GM23338 (cell line): ENCODE data around the gene TSR1. TPM values are rescaled to one million over a fixed set of nuclear protein-coding genes. Genes with fewer than 3 reads are reported as not detected.
"Not testable (repeated sequence)": the region's sequence is repeated elsewhere in the genome, so short reads cannot be mapped to it uniquely, and the experiment has no call there.

ENCODE experiments used
- ATAC-seq: fragments of 200-7000 bp; cut with Tn5 transposase; 3 replicates; pipeline ENCODE4 v1.9.1; 2020
- DNase-seq: peaks from one replicate; pipeline ENCODE4 v3.0.0-alpha.2; 2015; ENCODE audit warnings: low spot score
- H2AFZ ChIP-seq: fragments of 200-600 bp; sonication (generic); 2 replicates; pipeline ENCODE4 v1.8.0; 2016; ENCODE audit warnings: antibody characterized with exemption, mild to moderate bottlenecking, moderate library complexity
- H3F3A ChIP-seq: fragments of 200-600 bp; sonication (generic); replicated peaks from 2 replicates; pipeline ENCODE4 v1.8.0; 2017; ENCODE audit warnings: antibody characterized with exemption, mixed run types, low read depth
- H3K27ac ChIP-seq: fragments of 200-600 bp; sonication (generic); 2 replicates; pipeline ENCODE4 v1.6.1; 2016; ENCODE audit warnings: low read depth
- H3K27me3 ChIP-seq: fragments of 200-600 bp; sonication (generic); 2 replicates; pipeline ENCODE4 v1.8.0; 2016; ENCODE audit warnings: mild to moderate bottlenecking, mixed run types, moderate library complexity; ENCODE audit not compliant: insufficient read depth
- H3K36me3 ChIP-seq: fragments of 200-600 bp; sonication (generic); 2 replicates; pipeline ENCODE4 v1.8.0; 2016; ENCODE audit warnings: mild to moderate bottlenecking; ENCODE audit not compliant: insufficient read depth
- H3K4me1 ChIP-seq: fragments of 200-600 bp; sonication (generic); 2 replicates; pipeline ENCODE4 v1.8.0; 2016; ENCODE audit warnings: mild to moderate bottlenecking, moderate library complexity; ENCODE audit not compliant: insufficient read depth
- H3K4me2 ChIP-seq: fragments of 200-600 bp; sonication (generic); 2 replicates; pipeline ENCODE4 v1.7.1; 2017; ENCODE audit warnings: mixed run types
- H3K4me3 ChIP-seq: fragments of 200-600 bp; sonication (generic); 2 replicates; pipeline ENCODE4 v1.6.1; 2016; ENCODE audit warnings: mixed run types
- H3K79me2 ChIP-seq: fragments of 200-600 bp; sonication (generic); replicated peaks from 2 replicates; pipeline ENCODE4 v1.8.0; 2017; ENCODE audit warnings: mild to moderate bottlenecking; ENCODE audit not compliant: insufficient read depth
- H3K9me2 ChIP-seq: fragments of 200-600 bp; sonication (generic); 2 replicates; pipeline ENCODE4 v1.8.0; 2017; ENCODE audit not compliant: insufficient read depth
- H4K20me1 ChIP-seq: fragments of 200-600 bp; sonication (generic); replicated peaks from 2 replicates; pipeline ENCODE4 v1.8.0; 2017; ENCODE audit warnings: mild to moderate bottlenecking; ENCODE audit not compliant: insufficient read depth
- H3K27ac Mint-ChIP-seq: 2 replicates; pipeline ENCODE4 v1.8.0; 2020; ENCODE audit warnings: inconsistent platforms, mild to moderate bottlenecking, moderate library complexity, mixed read lengths
- H3K27me3 Mint-ChIP-seq: 3 replicates; pipeline ENCODE4 v1.8.0; 2022; ENCODE audit warnings: low read depth, mild to moderate bottlenecking, moderate library complexity, mixed read lengths, inconsistent platforms; ENCODE audit not compliant: insufficient read depth, poor library complexity
- H3K36me3 Mint-ChIP-seq: 3 replicates; pipeline ENCODE4 v1.8.0; 2021; ENCODE audit warnings: low read depth, mild to moderate bottlenecking, inconsistent platforms, moderate library complexity, mixed read lengths
- H3K4me1 Mint-ChIP-seq: 3 replicates; pipeline ENCODE4 v1.8.0; 2020; ENCODE audit warnings: mild to moderate bottlenecking, inconsistent platforms, mixed read lengths
- H3K4me3 Mint-ChIP-seq: 3 replicates; pipeline ENCODE4 v1.8.0; 2021; ENCODE audit warnings: moderate library complexity, mild to moderate bottlenecking, inconsistent platforms, mixed read lengths
- H3K9me3 Mint-ChIP-seq: 3 replicates; pipeline ENCODE4 v1.8.0; 2020; ENCODE audit warnings: moderate library complexity, mild to moderate bottlenecking, inconsistent platforms, mixed read lengths
- CREB1 ChIP-seq: fragments of 250-450 bp; sonication (Bioruptor Pico); IDR thresholded peaks from 2 replicates; pipeline ENCODE4 v1.5.0; 2020; ENCODE audit warnings: low read depth, mild to moderate bottlenecking, moderate library complexity
- EZH2 ChIP-seq: fragments of 200-600 bp; sonication (generic); IDR thresholded peaks from one replicate; pipeline ENCODE4 v1.8.0; 2017; ENCODE audit warnings: antibody characterized with exemption, mild to moderate bottlenecking, low read depth; ENCODE audit not compliant: unreplicated experiment
- EZH2phosphoT487 ChIP-seq: fragments of 200-600 bp; sonication (generic); IDR thresholded peaks from one replicate; pipeline ENCODE4 v1.8.1; 2018; ENCODE audit warnings: antibody characterized with exemption; ENCODE audit not compliant: unreplicated experiment
- JUNB ChIP-seq: IDR thresholded peaks from one replicate; pipeline ENCODE4 v1.6.1; 2016; ENCODE audit warnings: antibody characterized with exemption; ENCODE audit not compliant: unreplicated experiment
- POLR2AphosphoS5 ChIP-seq: IDR thresholded peaks from 2 replicates; pipeline ENCODE4 v1.6.1; 2016; ENCODE audit warnings: antibody characterized with exemption, low read depth
- STAT1 ChIP-seq: IDR thresholded peaks from one replicate; pipeline ENCODE4 v1.6.1; 2016; ENCODE audit warnings: antibody characterized with exemption; ENCODE audit not compliant: unreplicated experiment
- ZNF114 ChIP-seq: fragments of 250-450 bp; sonication (Bioruptor Pico); IDR thresholded peaks from 2 replicates; pipeline ENCODE4 v1.5.0; 2020; ENCODE audit warnings: mild to moderate bottlenecking, moderate library complexity
- ZNF331 ChIP-seq: fragments of 250-450 bp; sonication (Bioruptor Pico); IDR thresholded peaks from 2 replicates; pipeline ENCODE4 v1.5.0; 2020; ENCODE audit warnings: low read depth, mild to moderate bottlenecking, moderate library complexity
- polyA plus RNA-seq: library from polyadenylated mRNA; unstranded; fragments of >200 nt; fragmentation: Nextera tagmentation; extraction: Ambion mirVana; gene quantifications from 2 replicates; pipeline ENCODE4 v1.2.1, GENCODE V29; 2016
- total RNA-seq: library from RNA; depleted of rRNA; stranded (reverse); fragments of >200 nt; shearing (Covaris generic); gene quantifications from 2 replicates; pipeline ENCODE4 v1.2.3, GENCODE V29; 2014
- TF ChIP-seq, protein P1 (sequence below), 2 experiments: fragments of 200-600 bp in 1 of 2; sonication (generic) in 1 of 2; conservative IDR thresholded peaks; 2 replicates each; pipeline versions ENCODE4 v1.5.1 to v1.6.1; 2016 to 2017; ENCODE audit warnings: antibody characterized with exemption in 2 of 2, low read depth in 2 of 2, mild to moderate bottlenecking in 2 of 2, moderate library complexity in 1 of 2
- TF ChIP-seq, protein P2 (sequence below): IDR thresholded peaks from 2 replicates; pipeline ENCODE4 v1.6.1; 2016; ENCODE audit warnings: antibody characterized with exemption
- TF ChIP-seq, protein P3 (sequence below): IDR thresholded peaks from one replicate; pipeline ENCODE4 v1.6.1; 2018; ENCODE audit warnings: antibody characterized with exemption; ENCODE audit not compliant: unreplicated experiment

TSR1 gene
- total and polyA plus RNA-seq, 2 experiments from 2014 or later, result 36.9 to 108 TPM

DNA sequence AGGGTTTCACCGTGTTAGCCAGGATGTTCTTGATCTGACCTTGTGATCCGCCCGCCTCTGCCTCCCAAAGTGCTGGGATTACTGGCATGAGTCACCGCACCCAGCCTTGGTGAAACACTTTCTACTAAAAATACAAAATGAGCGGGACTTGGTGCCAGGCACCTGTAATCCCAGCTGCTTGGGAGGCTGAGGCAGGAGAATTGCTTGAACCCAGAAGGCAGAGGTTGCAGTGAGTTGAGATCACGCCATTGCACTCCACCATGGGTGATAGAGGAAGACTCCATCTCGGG, 19.4 kb downstream of the TSR1 start:
- H3F3A ChIP-seq, H3K4me3 ChIP-seq, H3K27ac ChIP-seq, H2AFZ ChIP-seq, H3K27me3 Mint-ChIP-seq, H3K36me3 ChIP-seq, H3K36me3 Mint-ChIP-seq, H3K4me3 Mint-ChIP-seq, H3K9me3 Mint-ChIP-seq, H3K79me2 ChIP-seq, H3K4me2 ChIP-seq, H3K27me3 ChIP-seq, H4K20me1 ChIP-seq, ATAC-seq, DNase-seq, H3K27ac Mint-ChIP-seq, H3K4me1 Mint-ChIP-seq, H3K9me2 ChIP-seq, H3K4me1 ChIP-seq: not testable (repeated sequence)

DNA sequence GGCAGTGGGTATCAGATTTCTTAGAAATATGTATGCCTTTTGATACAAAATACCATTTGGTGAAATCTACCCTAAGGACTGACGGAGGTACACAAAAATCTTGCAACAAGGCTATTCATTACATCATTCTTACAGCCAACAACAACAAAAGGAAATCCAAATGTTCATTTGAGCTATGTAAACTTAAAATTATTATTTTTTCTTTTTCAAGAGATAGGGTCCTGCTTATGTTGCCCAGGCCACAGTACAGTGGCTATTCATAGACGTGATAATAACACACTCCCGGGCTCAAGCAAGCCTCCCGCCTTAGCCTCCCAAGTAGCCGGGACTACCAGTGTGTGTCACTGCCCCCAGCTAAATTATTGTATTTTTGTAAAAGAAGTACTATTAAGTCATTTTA, 23.5 kb downstream of the TSR1 start:
- Histone ChIP-seq H3K4me2 (no peak overlapping the region), H3F3A (0 out of 2 replicates have a peak, but pooled peaks cover 4% of the 10 kb centered on the region), H3K4me1 (no peaks in the 10 kb centered on the region), H3K4me3 (no peak overlapping the region), H3K79me2 (no peaks in the 10 kb centered on the region), H4K20me1 (no peaks in the 10 kb centered on the region; the same call in 1 of the 2 replicates), H2AFZ (no peak overlapping the region), H3K9me2 (no peaks in the 10 kb centered on the region), H3K36me3 (no peaks in the 10 kb centered on the region), H3K27ac (no peak overlapping the region), H3K27me3 (no peaks in the 10 kb centered on the region)
- DNase-seq (no peak), ATAC-seq (no peak)
- no peak overlapping the region for H3K27ac Mint-ChIP-seq
- H3K4me3 Mint-ChIP-seq, result no peak overlapping the region
- no peaks in the 10 kb centered on the region for H3K4me1 Mint-ChIP-seq
- H3K36me3 Mint-ChIP-seq, result no peaks in the 10 kb centered on the region
- peaks cover 5% of the 10 kb centered on the region for H3K27me3 Mint-ChIP-seq
- no peaks in the 10 kb centered on the region for H3K9me3 Mint-ChIP-seq
- no peak for TF ChIP-seq POLR2AphosphoS5
- TF ChIP-seq EZH2phosphoT487, result no peak
- TF ChIP-seq, protein P1, sequence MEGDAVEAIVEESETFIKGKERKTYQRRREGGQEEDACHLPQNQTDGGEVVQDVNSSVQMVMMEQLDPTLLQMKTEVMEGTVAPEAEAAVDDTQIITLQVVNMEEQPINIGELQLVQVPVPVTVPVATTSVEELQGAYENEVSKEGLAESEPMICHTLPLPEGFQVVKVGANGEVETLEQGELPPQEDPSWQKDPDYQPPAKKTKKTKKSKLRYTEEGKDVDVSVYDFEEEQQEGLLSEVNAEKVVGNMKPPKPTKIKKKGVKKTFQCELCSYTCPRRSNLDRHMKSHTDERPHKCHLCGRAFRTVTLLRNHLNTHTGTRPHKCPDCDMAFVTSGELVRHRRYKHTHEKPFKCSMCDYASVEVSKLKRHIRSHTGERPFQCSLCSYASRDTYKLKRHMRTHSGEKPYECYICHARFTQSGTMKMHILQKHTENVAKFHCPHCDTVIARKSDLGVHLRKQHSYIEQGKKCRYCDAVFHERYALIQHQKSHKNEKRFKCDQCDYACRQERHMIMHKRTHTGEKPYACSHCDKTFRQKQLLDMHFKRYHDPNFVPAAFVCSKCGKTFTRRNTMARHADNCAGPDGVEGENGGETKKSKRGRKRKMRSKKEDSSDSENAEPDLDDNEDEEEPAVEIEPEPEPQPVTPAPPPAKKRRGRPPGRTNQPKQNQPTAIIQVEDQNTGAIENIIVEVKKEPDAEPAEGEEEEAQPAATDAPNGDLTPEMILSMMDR (conservative IDR thresholded peaks at IDR 0.05; ENCODE audit: low read depth in 2 of 2), result no peak
- TF ChIP-seq, protein P2, sequence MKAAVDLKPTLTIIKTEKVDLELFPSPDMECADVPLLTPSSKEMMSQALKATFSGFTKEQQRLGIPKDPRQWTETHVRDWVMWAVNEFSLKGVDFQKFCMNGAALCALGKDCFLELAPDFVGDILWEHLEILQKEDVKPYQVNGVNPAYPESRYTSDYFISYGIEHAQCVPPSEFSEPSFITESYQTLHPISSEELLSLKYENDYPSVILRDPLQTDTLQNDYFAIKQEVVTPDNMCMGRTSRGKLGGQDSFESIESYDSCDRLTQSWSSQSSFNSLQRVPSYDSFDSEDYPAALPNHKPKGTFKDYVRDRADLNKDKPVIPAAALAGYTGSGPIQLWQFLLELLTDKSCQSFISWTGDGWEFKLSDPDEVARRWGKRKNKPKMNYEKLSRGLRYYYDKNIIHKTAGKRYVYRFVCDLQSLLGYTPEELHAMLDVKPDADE, result no peak
- no peak for TF ChIP-seq EZH2
- no peak for TF ChIP-seq STAT1
- TF ChIP-seq, protein P3, sequence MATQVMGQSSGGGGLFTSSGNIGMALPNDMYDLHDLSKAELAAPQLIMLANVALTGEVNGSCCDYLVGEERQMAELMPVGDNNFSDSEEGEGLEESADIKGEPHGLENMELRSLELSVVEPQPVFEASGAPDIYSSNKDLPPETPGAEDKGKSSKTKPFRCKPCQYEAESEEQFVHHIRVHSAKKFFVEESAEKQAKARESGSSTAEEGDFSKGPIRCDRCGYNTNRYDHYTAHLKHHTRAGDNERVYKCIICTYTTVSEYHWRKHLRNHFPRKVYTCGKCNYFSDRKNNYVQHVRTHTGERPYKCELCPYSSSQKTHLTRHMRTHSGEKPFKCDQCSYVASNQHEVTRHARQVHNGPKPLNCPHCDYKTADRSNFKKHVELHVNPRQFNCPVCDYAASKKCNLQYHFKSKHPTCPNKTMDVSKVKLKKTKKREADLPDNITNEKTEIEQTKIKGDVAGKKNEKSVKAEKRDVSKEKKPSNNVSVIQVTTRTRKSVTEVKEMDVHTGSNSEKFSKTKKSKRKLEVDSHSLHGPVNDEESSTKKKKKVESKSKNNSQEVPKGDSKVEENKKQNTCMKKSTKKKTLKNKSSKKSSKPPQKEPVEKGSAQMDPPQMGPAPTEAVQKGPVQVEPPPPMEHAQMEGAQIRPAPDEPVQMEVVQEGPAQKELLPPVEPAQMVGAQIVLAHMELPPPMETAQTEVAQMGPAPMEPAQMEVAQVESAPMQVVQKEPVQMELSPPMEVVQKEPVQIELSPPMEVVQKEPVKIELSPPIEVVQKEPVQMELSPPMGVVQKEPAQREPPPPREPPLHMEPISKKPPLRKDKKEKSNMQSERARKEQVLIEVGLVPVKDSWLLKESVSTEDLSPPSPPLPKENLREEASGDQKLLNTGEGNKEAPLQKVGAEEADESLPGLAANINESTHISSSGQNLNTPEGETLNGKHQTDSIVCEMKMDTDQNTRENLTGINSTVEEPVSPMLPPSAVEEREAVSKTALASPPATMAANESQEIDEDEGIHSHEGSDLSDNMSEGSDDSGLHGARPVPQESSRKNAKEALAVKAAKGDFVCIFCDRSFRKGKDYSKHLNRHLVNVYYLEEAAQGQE, result no peak
- TF ChIP-seq CREB1 (CRISPR knock-in tag), result no peak
- TF ChIP-seq ZNF114 (CRISPR knock-in tag), result no peak
- no peak for TF ChIP-seq JUNB
- TF ChIP-seq ZNF331 (CRISPR knock-in tag), result no peak
